Osteoblast (primary cell): ENCODE results near the gene GABBR2. TPM values are rescaled to one million over a fixed set of nuclear protein-coding genes. Genes with fewer than 3 reads are reported as not detected.

Experiments used
- DNase-seq: peaks from one replicate; pipeline ENCODE4 v3.0.0; 2011; ENCODE audit warnings: low spot score, mixed read lengths; ENCODE audit not compliant: insufficient read length; ENCODE audit errors: missing footprints
- H2AFZ ChIP-seq: 2 replicates; pipeline ENCODE4 v1.6.0; 2011; ENCODE audit warnings: mild to moderate bottlenecking, low read length
- H3K27ac ChIP-seq: 2 replicates; pipeline ENCODE4 v1.5.1; 2011; ENCODE audit warnings: mild to moderate bottlenecking, low read depth, low read length, moderate library complexity
- H3K27me3 ChIP-seq: 2 replicates; pipeline ENCODE4 v1.6.0; 2012; ENCODE audit warnings: mild to moderate bottlenecking, control low read depth, inconsistent platforms, low read length, moderate library complexity; ENCODE audit not compliant: insufficient read depth
- H3K36me3 ChIP-seq: 2 replicates; pipeline ENCODE4 v1.5.1; 2011; ENCODE audit warnings: mild to moderate bottlenecking, low read length, control low read depth, moderate library complexity; ENCODE audit not compliant: insufficient read depth
- H3K4me1 ChIP-seq: 2 replicates; pipeline ENCODE4 v1.5.1; 2011; ENCODE audit warnings: mild to moderate bottlenecking, low read length, control low read depth, moderate library complexity; ENCODE audit not compliant: insufficient read depth
- H3K4me2 ChIP-seq: 2 replicates; pipeline ENCODE4 v1.6.0; 2011; ENCODE audit warnings: mild to moderate bottlenecking, low read length; ENCODE audit not compliant: insufficient read depth
- H3K4me3 ChIP-seq: fragments of 200-600 bp; sonication (generic); 3 replicates; pipeline ENCODE4 v1.5.1; 2012; ENCODE audit warnings: mild to moderate bottlenecking, low read length, inconsistent platforms; ENCODE audit not compliant: insufficient read depth
- H3K79me2 ChIP-seq: 2 replicates; pipeline ENCODE4 v1.6.0; 2012; ENCODE audit warnings: mild to moderate bottlenecking, low read length, control low read depth, inconsistent platforms; ENCODE audit not compliant: insufficient read depth
- H3K9me3 ChIP-seq: 2 replicates; pipeline ENCODE4 v1.5.1; 2011; ENCODE audit warnings: low read depth, low read length, control low read depth
- H4K20me1 ChIP-seq: 2 replicates; pipeline ENCODE4 v1.6.0; 2012; ENCODE audit warnings: mild to moderate bottlenecking, low read length, control low read depth; ENCODE audit not compliant: insufficient read depth
- CTCF ChIP-seq: IDR thresholded peaks from 2 replicates; pipeline ENCODE4 v1.5.1; 2011; ENCODE audit warnings: mild to moderate bottlenecking, low read depth, low read length, moderate library complexity; ENCODE audit errors: extremely low read depth
- total RNA-seq: library from RNA; depleted of rRNA; stranded (reverse); fragments of >200 nt; gene quantifications from 2 replicates; pipeline ENCODE4 v1.2.3, GENCODE V29; 2012

The GABBR2 gene
- total RNA-seq, 1 donor, result under 0.01 TPM

DNA sequence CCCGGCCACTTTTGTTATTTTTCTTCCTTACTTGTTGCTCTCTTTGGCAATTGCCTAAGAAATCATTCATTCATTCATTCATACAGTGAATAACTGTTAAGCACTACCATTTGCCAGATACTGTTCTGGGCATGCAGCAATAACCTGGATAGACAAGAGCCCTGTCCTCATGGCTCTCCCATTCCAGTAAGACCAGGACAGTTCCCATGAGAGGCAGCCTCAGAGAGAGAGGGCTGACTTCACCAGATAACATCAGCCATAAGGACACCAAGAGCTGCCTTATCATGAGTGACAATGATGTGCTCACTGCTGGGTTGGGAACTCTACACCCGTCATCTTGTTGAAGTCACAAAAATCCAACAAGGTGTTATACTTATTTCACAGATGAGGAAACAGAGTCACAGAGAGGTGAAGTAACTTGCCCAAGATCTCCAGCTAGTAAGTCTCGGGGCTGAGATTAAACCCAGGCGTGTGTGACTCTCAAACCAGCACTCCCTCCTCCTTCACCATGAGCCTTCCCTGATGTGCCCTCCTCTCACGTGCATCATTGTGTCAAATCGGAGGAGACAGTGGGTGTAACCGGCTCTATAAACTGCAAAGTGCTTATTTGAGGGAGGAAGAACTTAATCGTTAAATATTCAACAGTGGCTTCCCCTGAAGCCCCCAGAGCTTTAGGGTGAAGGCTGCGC, 392.1 kb downstream of the GABBR2 start:
- no peak for TF ChIP-seq CTCF
- no peak overlapping the region for H3K4me2 ChIP-seq
- H3K27ac ChIP-seq, result no peak overlapping the region
- H4K20me1 ChIP-seq, result no peaks in the 10 kb centered on the region
- peak; percentile 73 for DNase-seq
- H3K79me2 ChIP-seq, result no peaks in the 10 kb centered on the region
- no peak overlapping the region for H3K4me3 ChIP-seq
- no peaks in the 10 kb centered on the region for H3K27me3 ChIP-seq
- H3K4me1 ChIP-seq, result peaks cover 6% of the 10 kb centered on the region
- no peaks in the 10 kb centered on the region for H3K9me3 ChIP-seq
- H2AFZ ChIP-seq, result no peak overlapping the region
- H3K36me3 ChIP-seq, result no peaks in the 10 kb centered on the region

- no peaks in the 10 kb centered on the region for H3K9me3 ChIP-seq
- H3K4me1 ChIP-seq, result peaks cover 6% of the 10 kb centered on the region
- no peaks in the 10 kb centered on the region for H3K27me3 ChIP-seq
- peak; percentile 96 for DNase-seq
- no peaks in the 10 kb centered on the region for H4K20me1 ChIP-seq
- H3K79me2 ChIP-seq, result no peaks in the 10 kb centered on the region
- H3K4me2 ChIP-seq, result no peak overlapping the region
- H2AFZ ChIP-seq, result no peak overlapping the region
- H3K4me3 ChIP-seq, result no peak overlapping the region
- TF ChIP-seq CTCF, result peak; percentile 97
- H3K27ac ChIP-seq, result no peak overlapping the region
- no peaks in the 10 kb centered on the region for H3K36me3 ChIP-seq
Observed at GRCh38 chr9:98315551-98316060, 393.1 kb downstream of the GABBR2 start.

DNA sequence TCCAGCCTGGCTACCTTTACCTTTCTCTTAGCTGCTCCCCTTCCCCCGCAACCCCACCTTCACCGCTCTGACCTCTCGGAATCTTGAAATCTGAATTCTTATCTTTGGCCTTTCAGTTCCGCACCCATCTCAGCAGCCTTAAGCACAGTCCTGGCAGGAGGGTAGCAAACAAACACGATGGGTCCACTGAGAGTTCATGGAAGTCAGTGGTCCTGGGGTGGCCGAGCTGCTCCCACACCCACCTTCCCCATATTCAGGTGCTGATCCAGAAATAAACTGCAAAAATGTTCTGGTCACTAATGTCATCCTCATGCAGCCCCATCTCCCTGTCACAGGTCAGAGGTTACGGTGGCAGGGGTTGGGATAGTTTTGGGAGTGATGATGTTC, 393.7 kb downstream of the GABBR2 start:
- Histone ChIP-seq H3K27me3 (no peaks in the 10 kb centered on the region), H4K20me1 (no peaks in the 10 kb centered on the region), H2AFZ (no peak overlapping the region), H3K9me3 (no peaks in the 10 kb centered on the region), H3K27ac (no peak overlapping the region), H3K4me2 (no peak overlapping the region), H3K4me1 (peaks cover 6% of the 10 kb centered on the region), H3K79me2 (no peaks in the 10 kb centered on the region), H3K36me3 (no peaks in the 10 kb centered on the region), H3K4me3 (no peak overlapping the region)
- no peak for DNase-seq
- no peak for TF ChIP-seq CTCF

DNA sequence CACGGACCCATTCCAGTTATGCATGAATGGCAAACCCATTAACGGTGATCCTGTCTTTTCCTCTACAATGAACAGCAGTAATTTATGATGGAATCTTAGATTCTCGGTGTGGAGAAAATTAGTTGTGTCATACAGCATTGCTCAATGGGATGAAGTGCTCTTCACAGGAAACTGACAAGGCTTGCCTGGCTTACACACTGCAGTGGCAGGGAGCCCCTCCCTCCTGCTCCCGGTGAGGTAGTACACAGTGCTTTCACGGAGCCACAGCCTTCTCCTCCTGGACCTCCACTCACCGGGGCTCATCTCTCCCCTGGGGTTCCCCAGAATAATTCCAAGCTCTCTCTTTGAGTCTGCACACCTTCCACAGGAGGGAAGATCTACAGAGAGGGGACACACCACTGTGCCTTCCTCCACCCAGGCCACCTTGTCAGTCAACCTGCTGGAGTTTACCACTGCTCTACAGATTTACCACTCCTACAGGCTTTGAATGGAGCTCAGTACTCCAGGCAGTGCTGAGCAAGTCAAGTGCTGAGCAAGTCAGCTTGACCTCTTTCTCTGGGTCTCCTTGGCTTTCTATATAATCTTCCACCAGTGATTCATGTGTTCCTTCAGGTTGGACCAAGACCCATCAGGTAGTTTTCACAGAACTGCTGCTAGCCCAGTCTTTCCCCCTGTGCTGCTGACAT, 394.2 kb downstream of the GABBR2 start:
- DNase-seq, result peak; percentile 73
- Histone ChIP-seq H3K36me3 (no peaks in the 10 kb centered on the region), H3K27ac (no peak overlapping the region), H3K4me3 (no peak overlapping the region), H2AFZ (no peak overlapping the region), H3K4me1 (peaks cover 6% of the 10 kb centered on the region), H3K27me3 (no peaks in the 10 kb centered on the region), H3K79me2 (no peaks in the 10 kb centered on the region), H3K4me2 (no peak overlapping the region), H3K9me3 (no peaks in the 10 kb centered on the region), H4K20me1 (no peaks in the 10 kb centered on the region)
- TF ChIP-seq CTCF, result no peak
